Measurements from ENCODE around the gene ZNF831.

ZNF831 gene

DNA sequence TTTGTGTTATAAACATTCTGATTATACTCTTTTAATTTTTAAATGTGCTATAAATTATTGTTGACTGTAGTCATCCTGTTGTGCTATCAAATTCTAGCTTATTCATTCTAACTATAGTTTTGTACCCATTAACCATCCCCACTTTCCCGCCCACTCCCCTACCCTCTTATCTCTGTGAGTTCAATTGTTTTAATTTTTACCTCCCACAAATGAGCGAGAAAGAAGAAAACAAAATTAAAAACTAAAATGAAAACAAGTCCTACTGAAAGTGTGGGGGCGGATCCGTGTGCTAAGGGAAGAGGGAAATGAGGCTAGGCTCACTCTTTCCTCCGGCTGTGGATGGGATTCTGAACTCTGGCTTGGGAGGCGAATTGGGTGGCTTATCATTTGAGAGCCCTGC lies 6.6 kb upstream of the ZNF831 start:
- Histone ChIP-seq H3K4me1 (ENCODE audit: control insufficient read depth in 1 of 2, insufficient read depth in 2 of 2, low read length in 2 of 2) (peaks cover 4 to 14% of the 10 kb centered on the region in 2 donors), H3K27me3 (ENCODE audit: control insufficient read depth in 1 of 2, insufficient read depth in 2 of 2, low read length in 2 of 2) (peaks cover 0 to 5% of the 10 kb centered on the region in 2 donors), H3K9me3 (ENCODE audit: control insufficient read depth in 1 of 2, low read length in 2 of 2) (no peaks in the 10 kb centered on the region), H3K27ac (ENCODE audit: low read depth, low read length) (no peak overlapping the region), H3K4me3 (ENCODE audit: low read depth in 1 of 2, low read length in 2 of 2) (no peak overlapping the region), H3K9ac (ENCODE audit: low read depth in 1 of 2, low read length in 2 of 2) (no peak overlapping the region), H3K36me3 (ENCODE audit: control insufficient read depth in 1 of 2, insufficient read depth in 2 of 2, low read length in 2 of 2) (no peaks in the 10 kb centered on the region)

DNA sequence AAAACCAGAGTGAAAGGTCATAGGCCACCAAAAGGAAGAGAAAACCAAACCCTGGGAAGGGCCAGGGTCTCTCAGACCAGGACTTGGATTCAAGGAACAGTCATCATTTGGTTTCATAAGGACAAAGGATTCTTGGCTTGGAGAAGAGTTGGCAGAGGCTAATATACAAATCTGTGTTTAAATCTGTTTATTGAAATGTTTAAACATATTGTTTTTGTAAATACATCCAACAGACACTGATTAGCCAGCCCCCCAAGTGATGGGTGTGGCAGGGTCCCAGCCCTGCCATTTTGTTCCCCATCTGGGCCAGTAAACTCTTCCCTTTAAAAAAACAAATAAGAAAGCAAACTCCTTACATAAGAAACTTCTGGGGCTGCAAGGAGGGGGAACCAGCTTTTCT lies 6.1 kb upstream of the ZNF831 start:
- H3K4me3 ChIP-seq (ENCODE audit: low read depth in 1 of 2, low read length in 2 of 2), result no peak overlapping the region
- no peaks in the 10 kb centered on the region for H3K9me3 ChIP-seq (ENCODE audit: control insufficient read depth in 1 of 2, low read length in 2 of 2)
- peaks cover 4 to 14% of the 10 kb centered on the region in 2 donors for H3K4me1 ChIP-seq (ENCODE audit: control insufficient read depth in 1 of 2, insufficient read depth in 2 of 2, low read length in 2 of 2)
- peaks cover 0 to 5% of the 10 kb centered on the region in 2 donors for H3K27me3 ChIP-seq (ENCODE audit: control insufficient read depth in 1 of 2, insufficient read depth in 2 of 2, low read length in 2 of 2)
- H3K36me3 ChIP-seq (ENCODE audit: control insufficient read depth in 1 of 2, insufficient read depth in 2 of 2, low read length in 2 of 2), result no peaks in the 10 kb centered on the region
- H3K27ac ChIP-seq (ENCODE audit: low read depth, low read length), result no peak overlapping the region
- H3K9ac ChIP-seq (ENCODE audit: low read depth in 1 of 2, low read length in 2 of 2), result no peak overlapping the region

DNA sequence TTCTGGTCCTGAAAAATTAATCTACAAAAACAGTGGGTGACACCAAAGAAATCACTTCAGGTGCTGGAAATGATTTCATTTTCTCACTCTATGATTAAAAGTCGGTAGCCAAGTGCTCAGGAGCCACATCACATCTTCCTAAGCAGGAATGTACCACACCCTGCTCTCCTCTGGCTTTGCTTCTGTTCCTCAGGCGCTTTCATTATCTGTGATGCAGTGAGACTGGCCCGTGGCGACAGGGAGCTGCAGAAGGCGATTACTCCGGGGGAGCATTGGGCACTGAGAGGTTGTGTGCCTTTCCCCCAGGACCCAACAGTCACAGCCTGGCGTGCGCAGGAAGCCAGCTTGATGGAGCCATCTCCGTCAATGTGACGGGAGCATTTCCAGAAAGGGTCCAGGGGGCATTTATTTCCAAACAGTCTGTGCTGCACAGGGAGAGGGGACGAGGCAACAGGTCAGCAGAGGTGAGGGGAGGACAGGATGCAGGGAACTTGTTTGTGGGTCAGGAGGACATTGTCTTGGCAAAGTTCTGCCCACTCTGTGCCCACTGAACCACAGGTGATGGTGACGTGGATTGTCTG lies 5.6 kb upstream of the ZNF831 start:
- Histone ChIP-seq H3K27me3 (ENCODE audit: control insufficient read depth in 1 of 2, insufficient read depth in 2 of 2, low read length in 2 of 2) (peaks cover 0 to 5% of the 10 kb centered on the region in 2 donors), H3K4me3 (ENCODE audit: low read depth in 1 of 2, low read length in 2 of 2) (no peak overlapping the region), H3K9me3 (ENCODE audit: control insufficient read depth in 1 of 2, low read length in 2 of 2) (no peaks in the 10 kb centered on the region), H3K27ac (ENCODE audit: low read depth, low read length) (no peak overlapping the region), H3K9ac (ENCODE audit: low read depth in 1 of 2, low read length in 2 of 2) (no peak overlapping the region), H3K4me1 (ENCODE audit: control insufficient read depth in 1 of 2, insufficient read depth in 2 of 2, low read length in 2 of 2) (peaks cover 4 to 14% of the 10 kb centered on the region in 2 donors), H3K36me3 (ENCODE audit: control insufficient read depth in 1 of 2, insufficient read depth in 2 of 2, low read length in 2 of 2) (no peaks in the 10 kb centered on the region)

GRCh38 chr20:59158673-59159072 lies 4.9 kb upstream of the ZNF831 start:
- H3K27ac ChIP-seq (ENCODE audit: low read depth, low read length), result no peak overlapping the region
- H3K36me3 ChIP-seq (ENCODE audit: control insufficient read depth in 1 of 2, insufficient read depth in 2 of 2, low read length in 2 of 2), result no peaks in the 10 kb centered on the region
- H3K9me3 ChIP-seq (ENCODE audit: control insufficient read depth in 1 of 2, low read length in 2 of 2), result no peaks in the 10 kb centered on the region
- peaks cover 0 to 5% of the 10 kb centered on the region in 2 donors for H3K27me3 ChIP-seq (ENCODE audit: control insufficient read depth in 1 of 2, insufficient read depth in 2 of 2, low read length in 2 of 2)
- peaks cover 4 to 14% of the 10 kb centered on the region in 2 donors for H3K4me1 ChIP-seq (ENCODE audit: control insufficient read depth in 1 of 2, insufficient read depth in 2 of 2, low read length in 2 of 2)
- peak overlapping the region in 1 of 2 donors; percentile 23 for H3K9ac ChIP-seq (ENCODE audit: low read depth in 1 of 2, low read length in 2 of 2)
- H3K4me3 ChIP-seq (ENCODE audit: low read depth in 1 of 2, low read length in 2 of 2), result no peak overlapping the region

DNA sequence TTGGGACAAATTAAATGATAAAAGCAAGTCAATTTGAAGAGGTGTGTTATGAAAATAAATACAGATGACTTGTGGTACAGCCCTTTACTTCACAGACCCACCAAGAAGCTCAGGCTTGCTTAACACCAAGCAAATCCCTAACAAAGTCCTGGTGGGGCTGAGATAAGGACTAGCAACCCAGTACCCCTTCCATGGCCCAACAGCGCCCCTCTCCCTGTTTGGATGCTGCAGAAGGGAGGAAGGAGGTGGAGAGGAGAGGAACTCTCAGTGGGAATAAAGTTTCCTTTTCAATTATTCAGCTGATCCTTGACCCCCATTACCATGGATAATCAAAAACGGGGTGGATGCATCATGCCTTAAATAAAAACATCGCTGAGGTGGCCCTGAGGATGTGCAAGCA lies 4.5 kb upstream of the ZNF831 start:
- no peak overlapping the region for H3K27ac ChIP-seq (ENCODE audit: low read depth, low read length)
- peaks cover 0 to 5% of the 10 kb centered on the region in 2 donors for H3K27me3 ChIP-seq (ENCODE audit: control insufficient read depth in 1 of 2, insufficient read depth in 2 of 2, low read length in 2 of 2)
- no peaks in the 10 kb centered on the region for H3K9me3 ChIP-seq (ENCODE audit: control insufficient read depth in 1 of 2, low read length in 2 of 2)
- H3K36me3 ChIP-seq (ENCODE audit: control insufficient read depth in 1 of 2, insufficient read depth in 2 of 2, low read length in 2 of 2), result no peaks in the 10 kb centered on the region
- peak overlapping the region in 1 of 2 donors; percentile 24 for H3K4me3 ChIP-seq (ENCODE audit: low read depth in 1 of 2, low read length in 2 of 2)
- peaks cover 4 to 14% of the 10 kb centered on the region in 2 donors for H3K4me1 ChIP-seq (ENCODE audit: control insufficient read depth in 1 of 2, insufficient read depth in 2 of 2, low read length in 2 of 2)
- H3K9ac ChIP-seq (ENCODE audit: low read depth in 1 of 2, low read length in 2 of 2), result peak overlapping the region in 1 of 2 donors; percentile 23

DNA sequence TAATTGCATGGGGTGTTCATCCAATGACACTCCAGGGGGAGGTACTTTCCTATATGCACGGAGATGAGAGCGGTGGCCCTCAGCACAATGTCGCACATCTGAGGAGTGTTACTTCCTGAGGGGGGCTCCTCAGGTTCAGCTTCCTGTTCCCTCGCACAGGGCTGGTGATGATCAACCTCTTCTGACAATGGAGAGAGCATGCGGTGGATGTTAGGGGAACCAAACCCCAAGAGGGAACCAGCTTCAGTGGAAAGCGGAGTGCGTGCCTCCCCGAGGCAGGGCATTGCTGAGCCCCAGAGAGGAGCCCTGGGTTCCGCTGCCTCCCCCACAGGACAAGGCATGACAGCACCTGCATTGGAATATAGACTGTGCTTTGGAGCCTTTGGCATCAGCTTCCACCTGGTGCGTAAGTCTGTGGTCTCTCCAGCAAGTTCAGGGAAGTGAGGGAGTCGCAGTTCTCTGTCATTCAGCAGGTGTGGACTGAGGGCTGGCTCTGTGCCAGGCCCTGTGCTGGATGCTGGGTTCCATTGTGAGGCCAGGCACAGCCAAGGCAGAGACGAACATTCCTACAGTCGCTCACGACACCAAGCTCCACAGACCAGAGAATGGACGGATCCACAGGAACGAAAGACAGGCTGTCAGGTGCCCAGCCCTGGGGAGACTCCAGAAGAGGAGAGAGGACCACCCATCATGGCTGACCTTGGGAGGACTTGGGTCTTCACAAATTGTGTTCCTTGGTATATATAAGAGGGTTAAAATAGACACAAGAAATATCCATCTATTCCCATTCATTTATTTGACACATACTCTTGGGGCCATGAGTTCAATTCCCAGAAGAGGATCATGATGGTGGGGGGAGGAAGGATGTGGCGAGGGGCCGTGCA lies 3.9 kb upstream of the ZNF831 start:
- H3K4me3 ChIP-seq (ENCODE audit: low read depth in 1 of 2, low read length in 2 of 2), result peak overlapping the region; percentile 24 to 30
- peak overlapping the region in 1 of 2 donors; percentile 53 for H3K9ac ChIP-seq (ENCODE audit: low read depth in 1 of 2, low read length in 2 of 2)
- no peaks in the 10 kb centered on the region for H3K9me3 ChIP-seq (ENCODE audit: control insufficient read depth in 1 of 2, low read length in 2 of 2)
- peaks cover 0 to 5% of the 10 kb centered on the region in 2 donors for H3K27me3 ChIP-seq (ENCODE audit: control insufficient read depth in 1 of 2, insufficient read depth in 2 of 2, low read length in 2 of 2)
- H3K27ac ChIP-seq (ENCODE audit: low read depth, low read length), result no peak overlapping the region
- no peaks in the 10 kb centered on the region for H3K36me3 ChIP-seq (ENCODE audit: control insufficient read depth in 1 of 2, insufficient read depth in 2 of 2, low read length in 2 of 2)
- H3K4me1 ChIP-seq (ENCODE audit: control insufficient read depth in 1 of 2, insufficient read depth in 2 of 2, low read length in 2 of 2), result peaks cover 8 to 17% of the 10 kb centered on the region in 2 donors

GRCh38 chr20:59160389-59161115 lies 3.1 kb upstream of the ZNF831 start:
- peak overlapping the region in 1 of 2 donors; percentile 30 for H3K4me3 ChIP-seq (ENCODE audit: low read depth in 1 of 2, low read length in 2 of 2)
- no peak overlapping the region for H3K27ac ChIP-seq (ENCODE audit: low read depth, low read length)
- no peaks in the 10 kb centered on the region for H3K36me3 ChIP-seq (ENCODE audit: control insufficient read depth in 1 of 2, insufficient read depth in 2 of 2, low read length in 2 of 2)
- no peaks in the 10 kb centered on the region for H3K9me3 ChIP-seq (ENCODE audit: control insufficient read depth in 1 of 2, low read length in 2 of 2)
- H3K9ac ChIP-seq (ENCODE audit: low read depth in 1 of 2, low read length in 2 of 2), result peak overlapping the region in 1 of 2 donors; percentile 53
- H3K4me1 ChIP-seq (ENCODE audit: control insufficient read depth in 1 of 2, insufficient read depth in 2 of 2, low read length in 2 of 2), result peaks cover 14 to 25% of the 10 kb centered on the region in 2 donors
- peaks cover 0 to 5% of the 10 kb centered on the region in 2 donors for H3K27me3 ChIP-seq (ENCODE audit: control insufficient read depth in 1 of 2, insufficient read depth in 2 of 2, low read length in 2 of 2)

DNA sequence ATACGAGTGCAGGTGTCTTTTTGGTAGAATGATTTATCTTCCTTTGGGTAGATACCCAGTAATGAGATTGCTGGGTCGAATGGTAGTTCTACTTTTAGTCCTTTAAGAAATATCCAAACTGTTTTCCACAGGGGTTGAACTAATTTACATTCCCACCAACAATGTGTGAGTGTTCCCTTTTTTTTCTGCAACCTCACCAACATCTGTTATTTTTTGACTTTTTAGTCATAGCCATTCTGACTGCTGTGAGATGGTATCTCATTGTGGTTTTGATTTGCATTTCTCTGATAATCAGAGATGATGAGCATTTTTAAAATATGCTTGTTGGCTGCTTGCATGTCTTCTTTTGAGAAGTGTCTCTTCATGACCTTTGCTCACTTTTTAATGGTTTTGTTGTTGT lies 1.9 kb upstream of the ZNF831 start:
- H3K9ac ChIP-seq (ENCODE audit: low read depth in 1 of 2, low read length in 2 of 2), result no peak overlapping the region
- peaks cover 19 to 25% of the 10 kb centered on the region in 2 donors for H3K4me1 ChIP-seq (ENCODE audit: control insufficient read depth in 1 of 2, insufficient read depth in 2 of 2, low read length in 2 of 2)
- no peaks in the 10 kb centered on the region for H3K36me3 ChIP-seq (ENCODE audit: control insufficient read depth in 1 of 2, insufficient read depth in 2 of 2, low read length in 2 of 2)
- H3K9me3 ChIP-seq (ENCODE audit: control insufficient read depth in 1 of 2, low read length in 2 of 2), result no peaks in the 10 kb centered on the region
- H3K27me3 ChIP-seq (ENCODE audit: control insufficient read depth in 1 of 2, insufficient read depth in 2 of 2, low read length in 2 of 2), result peaks cover 0 to 5% of the 10 kb centered on the region in 2 donors
- H3K27ac ChIP-seq (ENCODE audit: low read depth, low read length), result no peak overlapping the region
- H3K4me3 ChIP-seq (ENCODE audit: low read depth in 1 of 2, low read length in 2 of 2), result no peak overlapping the region

DNA sequence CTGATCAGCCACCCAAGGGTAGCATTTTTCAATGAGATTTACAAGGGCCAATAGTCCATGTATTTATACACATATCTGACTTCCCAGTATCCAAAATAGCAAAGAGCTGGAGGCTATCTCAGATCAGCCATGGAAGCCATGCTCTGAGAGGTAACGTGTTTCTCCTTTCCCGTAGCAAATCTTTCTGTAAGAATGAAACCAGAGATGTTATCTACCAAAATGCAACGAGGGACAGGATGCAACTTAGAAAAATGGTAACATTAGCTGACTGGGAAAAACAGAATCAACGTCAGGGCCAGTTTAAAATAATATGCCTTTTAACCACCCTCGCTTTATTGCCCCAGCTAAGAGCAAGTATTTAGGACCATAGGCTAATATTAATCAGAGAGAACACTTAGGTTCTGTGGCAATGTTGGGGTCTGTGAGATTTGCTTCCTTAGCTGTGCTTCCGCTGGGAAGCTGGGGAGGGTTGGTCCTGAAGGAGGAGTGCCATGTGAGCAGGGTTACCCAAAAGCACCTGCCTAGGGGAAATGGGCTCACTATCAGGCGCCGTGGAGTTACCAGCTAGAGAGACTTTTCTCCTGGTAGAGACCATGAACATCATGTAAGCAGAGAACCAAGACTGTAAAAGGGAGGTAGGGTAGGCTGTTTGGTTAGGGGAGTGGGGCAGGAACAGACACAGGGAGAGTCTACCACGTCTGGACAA lies 1.2 kb downstream of the ZNF831 start:
- Histone ChIP-seq H3K4me1 (ENCODE audit: control insufficient read depth in 1 of 2, insufficient read depth in 2 of 2, low read length in 2 of 2) (peaks cover 19 to 20% of the 10 kb centered on the region in 2 donors), H3K27ac (ENCODE audit: low read depth, low read length) (no peak overlapping the region), H3K27me3 (ENCODE audit: control insufficient read depth in 1 of 2, insufficient read depth in 2 of 2, low read length in 2 of 2) (no peaks in the 10 kb centered on the region), H3K4me3 (ENCODE audit: low read depth in 1 of 2, low read length in 2 of 2) (peak overlapping the region; percentile 38 to 42), H3K9me3 (ENCODE audit: control insufficient read depth in 1 of 2, low read length in 2 of 2) (no peaks in the 10 kb centered on the region), H3K36me3 (ENCODE audit: control insufficient read depth in 1 of 2, insufficient read depth in 2 of 2, low read length in 2 of 2) (no peaks in the 10 kb centered on the region), H3K9ac (ENCODE audit: low read depth in 1 of 2, low read length in 2 of 2) (peak overlapping the region; percentile 15 to 45)

All from duodenal mucosa (tissue), 2 donors.